ENCODE measurements around the gene MTCH1. TPM values are rescaled to one million over a fixed set of nuclear protein-coding genes. Genes with fewer than 3 reads are reported as not detected.
"Not testable (repeated sequence)": the region's sequence is repeated elsewhere in the genome, so short reads cannot be mapped to it uniquely, and the experiment has no call there.

MTCH1 gene
- polyA plus RNA-seq, 6 donors from 2014 or later = 69.5 to 89.8 (median 88.3) TPM

GRCh38 chr6:36998723-36999038 lies 12.7 kb upstream of the MTCH1 start:
- H3K4me3 Mint-ChIP-seq = no peak overlapping the region

GRCh38 chr6:36997811-36998722 lies 12.1 kb upstream of the MTCH1 start:
- peak overlapping the region in 4 of 6 donors; percentile 54 to 87 (median 67) for H3K27ac Mint-ChIP-seq
- no peak for ATAC-seq (ENCODE audit: low read depth in 2 of 2)

More at GRCh38 chr6:36998723-36999038, 12.7 kb upstream of the MTCH1 start:
- Mint-ChIP-seq H3K36me3 (no peaks in the 10 kb centered on the region), H3K4me1 (peaks cover 37 to 56% (median 46%) of the 10 kb centered on the region in 3 donors), H3K27me3 (no peaks in the 10 kb centered on the region), H3K9me3 (no peaks in the 10 kb centered on the region), H3K27ac (peak overlapping the region in 3 of 6 donors; percentile 54 to 87 (median 81))
- DNase-seq (no peak), ATAC-seq (ENCODE audit: low read depth in 2 of 2) (no peak)

GRCh38 chr6:36990401-36990800 lies 4.4 kb upstream of the MTCH1 start:
- ATAC-seq (ENCODE audit: low read depth in 2 of 2); H3K36me3 Mint-ChIP-seq; H3K27me3 Mint-ChIP-seq; DNase-seq; H3K4me3 Mint-ChIP-seq; H3K27ac Mint-ChIP-seq; H3K9me3 Mint-ChIP-seq: not testable (repeated sequence)
- peaks cover 11 to 18% (median 12%) of the 10 kb centered on the region in 3 donors for H3K4me1 Mint-ChIP-seq

More at GRCh38 chr6:36997811-36998722, 12.1 kb upstream of the MTCH1 start:
- H3K27me3 Mint-ChIP-seq = no peaks in the 10 kb centered on the region
- H3K4me1 Mint-ChIP-seq = peaks cover 36 to 50% (median 43%) of the 10 kb centered on the region in 3 donors
- no peak for DNase-seq
- no peaks in the 10 kb centered on the region for H3K36me3 Mint-ChIP-seq
- H3K9me3 Mint-ChIP-seq = no peaks in the 10 kb centered on the region
- H3K4me3 Mint-ChIP-seq = peak overlapping the region in 2 of 8 donors; percentile 62 to 70

GRCh38 chr6:36989264-36989663 lies 3.3 kb upstream of the MTCH1 start:
- no peaks in the 10 kb centered on the region for H3K9me3 Mint-ChIP-seq
- peaks cover 11 to 18% (median 12%) of the 10 kb centered on the region in 3 donors for H3K4me1 Mint-ChIP-seq

GRCh38 chr6:36986704-36987047 lies 680 bp upstream of the MTCH1 start:
- no peak for ATAC-seq (ENCODE audit: low read depth in 2 of 2)

More at GRCh38 chr6:36989264-36989663, 3.3 kb upstream of the MTCH1 start:
- Mint-ChIP-seq H3K27me3 (no peaks in the 10 kb centered on the region), H3K36me3 (no peaks in the 10 kb centered on the region), H3K27ac (peak overlapping the region in 1 of 6 donors; percentile 12), H3K4me3 (peak overlapping the region in 1 of 8 donors; percentile 38)
- no peak for ATAC-seq (ENCODE audit: low read depth in 2 of 2)
- no peak for DNase-seq

GRCh38 chr6:36985417-36985807 lies 584 bp downstream of the MTCH1 start:
- H3K36me3 Mint-ChIP-seq = peaks cover 0 to 8% of the 10 kb centered on the region in 2 donors
- no peak for ATAC-seq (ENCODE audit: low read depth in 2 of 2)
- H3K9me3 Mint-ChIP-seq = no peaks in the 10 kb centered on the region
- H3K4me1 Mint-ChIP-seq = peaks cover 28 to 35% (median 29%) of the 10 kb centered on the region in 3 donors
- H3K27me3 Mint-ChIP-seq = no peaks in the 10 kb centered on the region
- no peak overlapping the region for H3K27ac Mint-ChIP-seq
- no peak for DNase-seq
- no peak overlapping the region for H3K4me3 Mint-ChIP-seq

More at GRCh38 chr6:36986704-36987047, 680 bp upstream of the MTCH1 start:
- H3K36me3 Mint-ChIP-seq = peaks cover 0 to 5% of the 10 kb centered on the region in 2 donors
- DNase-seq = no peak
- peak overlapping the region in 5 of 6 donors; percentile 92 to 98 (median 96) for H3K27ac Mint-ChIP-seq
- H3K9me3 Mint-ChIP-seq = no peaks in the 10 kb centered on the region
- H3K4me3 Mint-ChIP-seq = peak overlapping the region in 6 of 8 donors; percentile 96 to 99 (median 98)
- no peaks in the 10 kb centered on the region for H3K27me3 Mint-ChIP-seq
- H3K4me1 Mint-ChIP-seq = peaks cover 16 to 24% (median 18%) of the 10 kb centered on the region in 3 donors

GRCh38 chr6:36984581-36985416 lies 1.2 kb downstream of the MTCH1 start:
- Mint-ChIP-seq H3K36me3 (peaks cover 0 to 8% of the 10 kb centered on the region in 2 donors), H3K4me1 (peaks cover 33 to 39% (median 34%) of the 10 kb centered on the region in 3 donors), H3K4me3 (no peak overlapping the region), H3K27ac (no peak overlapping the region), H3K27me3 (no peaks in the 10 kb centered on the region), H3K9me3 (no peaks in the 10 kb centered on the region)
- ATAC-seq (ENCODE audit: low read depth in 2 of 2) (peak; percentile 6 to 12), DNase-seq (peak; percentile 25)

- no peak for ATAC-seq (ENCODE audit: low read depth in 2 of 2)
- DNase-seq = no peak
- Mint-ChIP-seq H3K9me3 (no peaks in the 10 kb centered on the region), H3K4me1 (peaks cover 41 to 45% (median 43%) of the 10 kb centered on the region in 3 donors), H3K36me3 (peaks cover 0 to 8% of the 10 kb centered on the region in 2 donors), H3K4me3 (no peak overlapping the region), H3K27ac (no peak overlapping the region), H3K27me3 (no peaks in the 10 kb centered on the region)
These were observed 2.5 kb downstream of the MTCH1 start for GRCh38 chr6:36983538-36983937.

GRCh38 chr6:36980876-36981619 lies 4.9 kb downstream of the MTCH1 start:
- DNase-seq (no peak), ATAC-seq (ENCODE audit: low read depth in 2 of 2) (no peak)
- Mint-ChIP-seq H3K9me3 (no peaks in the 10 kb centered on the region), H3K4me1 (peaks cover 29 to 40% (median 30%) of the 10 kb centered on the region in 3 donors), H3K4me3 (peak overlapping the region in 3 of 8 donors; percentile 22 to 67 (median 56)), H3K36me3 (peaks cover 0 to 15% of the 10 kb centered on the region in 2 donors), H3K27ac (peak overlapping the region in 1 of 6 donors; percentile 73), H3K27me3 (no peaks in the 10 kb centered on the region)

- Mint-ChIP-seq H3K36me3 (peaks cover 9 to 15% of the 10 kb centered on the region in 2 donors), H3K4me1 (peaks cover 29 to 40% (median 30%) of the 10 kb centered on the region in 3 donors), H3K4me3 (peak overlapping the region in 2 of 8 donors; percentile 56 to 67), H3K27ac (peak overlapping the region in 3 of 6 donors; percentile 18 to 85 (median 52)), H3K27me3 (no peaks in the 10 kb centered on the region), H3K9me3 (no peaks in the 10 kb centered on the region)
- ATAC-seq (ENCODE audit: low read depth in 2 of 2) (no peak), DNase-seq (no peak)
These were observed 5.9 kb downstream of the MTCH1 start for GRCh38 chr6:36980129-36980528.

- peak overlapping the region in 4 of 6 donors; percentile 37 to 60 (median 57) for H3K27ac Mint-ChIP-seq
- H3K36me3 Mint-ChIP-seq = peaks cover 15 to 17% of the 10 kb centered on the region in 2 donors
- ATAC-seq (ENCODE audit: low read depth in 2 of 2) (peak; percentile 59 to 70), DNase-seq (no peak)
- no peaks in the 10 kb centered on the region for H3K27me3 Mint-ChIP-seq
- peak overlapping the region in 1 of 8 donors; percentile 70 for H3K4me3 Mint-ChIP-seq
- H3K4me1 Mint-ChIP-seq = peaks cover 29 to 40% (median 30%) of the 10 kb centered on the region in 3 donors
- H3K9me3 Mint-ChIP-seq = no peaks in the 10 kb centered on the region
These were observed 6.7 kb downstream of the MTCH1 start for GRCh38 chr6:36979347-36979742.

GRCh38 chr6:36978421-36979346 lies 7.3 kb downstream of the MTCH1 start:
- DNase-seq = no peak
- no peak for ATAC-seq (ENCODE audit: low read depth in 2 of 2)
- peak overlapping the region in 1 of 8 donors; percentile 70 for H3K4me3 Mint-ChIP-seq
- peaks cover 29 to 40% (median 30%) of the 10 kb centered on the region in 3 donors for H3K4me1 Mint-ChIP-seq
- H3K9me3 Mint-ChIP-seq = no peaks in the 10 kb centered on the region
- H3K27ac Mint-ChIP-seq = peak overlapping the region in 1 of 6 donors; percentile 41
- H3K36me3 Mint-ChIP-seq = peaks cover 15 to 18% of the 10 kb centered on the region in 2 donors
- no peaks in the 10 kb centered on the region for H3K27me3 Mint-ChIP-seq
